IMR-90 (cell line): ENCODE results near the gene PHKG2. TPM values are rescaled to one million over a fixed set of nuclear protein-coding genes. Genes with fewer than 3 reads are reported as not detected.

Experiments used
- ATAC-seq: fragments of 200-7000 bp; cut with Tn5 transposase; 2 replicates; pipeline ENCODE4 v1.9.1; 2020; ENCODE audit warnings: low read depth, mild to moderate bottlenecking, moderate library complexity
- BruUV-seq: library from RNA; stranded (reverse); fragments of 400-500 nt; replicated peaks from 2 replicates; lab custom pipeline; 2021; lab: Mats Ljungman, UMichigan
- CTCF ChIA-PET: fragments of 300-600 bp; formaldehyde crosslinking; extraction: SDS; loops from one replicate; lab custom pipeline; 2021; ENCODE audit warnings: antibody characterized with exemption; lab: Yijun Ruan, JAX
- POLR2A ChIA-PET: fragments of 300-600 bp; sonication (Branson Sonifier 250); formaldehyde crosslinking; loops from one replicate; lab custom pipeline; 2022; ENCODE audit warnings: antibody characterized with exemption; ENCODE audit not compliant: unreplicated experiment; lab: Charles Lee
- DNase-seq: peaks from one replicate; pipeline ENCODE4 v3.0.0; 2013
- H2AFZ ChIP-seq: replicated peaks from 2 replicates; pipeline ENCODE3; 2013; ENCODE audit warnings: low read length, mild to moderate bottlenecking; ENCODE audit not compliant: poor library complexity
- H2AK5ac ChIP-seq: 2 replicates; pipeline ENCODE4 v1.6.1; 2013; ENCODE audit warnings: low read depth, low read length, inconsistent platforms
- H2AK9ac ChIP-seq: replicated peaks from 2 replicates; pipeline ENCODE3; 2013; ENCODE audit warnings: mild to moderate bottlenecking, low read depth, low read length, moderate library complexity; ENCODE audit not compliant: poor library complexity
- H2BK120ac ChIP-seq: 2 replicates; pipeline ENCODE4 v1.6.1; 2013; ENCODE audit warnings: low read depth, low read length, inconsistent platforms
- H2BK15ac ChIP-seq: 3 replicates; pipeline ENCODE4 v1.6.1; 2013; ENCODE audit warnings: low read depth, low read length, inconsistent platforms
- H2BK20ac ChIP-seq: 2 replicates; pipeline ENCODE4 v1.6.1; 2013; ENCODE audit warnings: low read depth, mild to moderate bottlenecking, inconsistent platforms, low read length, moderate library complexity
- H2BK5ac ChIP-seq: 2 replicates; pipeline ENCODE4 v1.6.1; 2013; ENCODE audit warnings: mild to moderate bottlenecking, low read depth, low read length, inconsistent platforms; ENCODE audit not compliant: poor library complexity, severe bottlenecking
- H3K14ac ChIP-seq: replicated peaks from 2 replicates; pipeline ENCODE4 v1.6.1; 2013; ENCODE audit warnings: low read depth, low read length, inconsistent platforms
- H3K18ac ChIP-seq: 2 replicates; pipeline ENCODE4 v1.6.1; 2013; ENCODE audit warnings: low read depth, low read length, control low read depth
- H3K23ac ChIP-seq: 2 replicates; pipeline ENCODE4 v1.6.1; 2013; ENCODE audit warnings: low read depth, low read length, inconsistent platforms
- H3K27ac ChIP-seq: 2 replicates; pipeline ENCODE4 v1.5.1; 2013; ENCODE audit warnings: mild to moderate bottlenecking, control low read depth, low read length; ENCODE audit not compliant: insufficient read depth
- H3K27me3 ChIP-seq: 2 replicates; pipeline ENCODE4 v1.6.1; 2013; ENCODE audit warnings: low read length; ENCODE audit not compliant: control insufficient read depth, insufficient read depth
- H3K36me3 ChIP-seq: 2 replicates; pipeline ENCODE4 v1.6.1; 2013; ENCODE audit warnings: low read length, mixed read lengths; ENCODE audit not compliant: control insufficient read depth, insufficient read depth
- H3K4ac ChIP-seq: 2 replicates; pipeline ENCODE4 v1.6.1; 2013; ENCODE audit warnings: low read depth, low read length, inconsistent platforms
- H3K4me1 ChIP-seq: 2 replicates; pipeline ENCODE4 v1.6.1; 2013; ENCODE audit warnings: low read length, mixed read lengths; ENCODE audit not compliant: control insufficient read depth, insufficient read depth
- H3K4me2 ChIP-seq: 2 replicates; pipeline ENCODE4 v1.6.1; 2013; ENCODE audit warnings: low read depth, mild to moderate bottlenecking, control low read depth, low read length, moderate library complexity
- H3K4me3 ChIP-seq: 2 replicates; pipeline ENCODE4 v1.5.1; 2013; ENCODE audit warnings: low read depth, mild to moderate bottlenecking, control low read depth, low read length, moderate library complexity; ENCODE audit not compliant: insufficient read depth
- H3K56ac ChIP-seq: 2 replicates; pipeline ENCODE4 v1.6.1; 2013; ENCODE audit warnings: low read length, inconsistent platforms; ENCODE audit not compliant: insufficient read depth; ENCODE audit errors: extremely low read depth
- H3K79me1 ChIP-seq, 2 experiments: 2 replicates each; pipeline ENCODE4 v1.6.1; 2013; ENCODE audit warnings: low read length in 2 of 2, inconsistent platforms in 1 of 2, low read depth in 1 of 2
- H3K9ac ChIP-seq: 2 replicates; pipeline ENCODE4 v1.6.1; 2013; ENCODE audit warnings: low read depth, low read length, control low read depth
- H3K9me1 ChIP-seq: 2 replicates; pipeline ENCODE4 v1.6.1; 2013; ENCODE audit warnings: low read length, inconsistent platforms; ENCODE audit not compliant: insufficient read depth
- H3K9me3 ChIP-seq: 2 replicates; pipeline ENCODE4 v1.6.1; 2013; ENCODE audit warnings: low read length; ENCODE audit not compliant: control insufficient read depth, insufficient read depth
- H4K20me1 ChIP-seq: 2 replicates; pipeline ENCODE4 v1.6.1; 2013; ENCODE audit warnings: low read length, inconsistent platforms; ENCODE audit not compliant: insufficient read depth
- H4K5ac ChIP-seq: 2 replicates; pipeline ENCODE4 v1.6.1; 2013; ENCODE audit warnings: mild to moderate bottlenecking, low read depth, low read length, control low read depth
- H4K8ac ChIP-seq, 2 experiments: 2 replicates each; pipeline ENCODE4 v1.6.1; 2013; ENCODE audit warnings: low read depth in 2 of 2, low read length in 2 of 2, control low read depth in 1 of 2, inconsistent platforms in 1 of 2
- H4K91ac ChIP-seq: 2 replicates; pipeline ENCODE4 v1.6.1; 2013; ENCODE audit warnings: low read depth, low read length, inconsistent platforms; ENCODE audit not compliant: insufficient read depth
- BHLHE40 ChIP-seq: fragments of 150-350 bp; IDR thresholded peaks from 2 replicates; pipeline ENCODE4 v1.6.1; 2016; ENCODE audit warnings: mild to moderate bottlenecking, low read depth, low read length
- CEBPB ChIP-seq: IDR thresholded peaks from 2 replicates; pipeline ENCODE4 v1.6.1; 2012; ENCODE audit warnings: low read depth, low read length, improper control_type of control experiment
- CHD1 ChIP-seq: IDR thresholded peaks from 2 replicates; pipeline ENCODE4 v1.6.1; 2012; ENCODE audit warnings: low read depth, low read length, improper control_type of control experiment
- MAFK ChIP-seq: IDR thresholded peaks from 2 replicates; pipeline ENCODE4 v1.6.1; 2012; ENCODE audit warnings: low read depth, low read length, improper control_type of control experiment
- MXI1 ChIP-seq: IDR thresholded peaks from 2 replicates; pipeline ENCODE4 v1.6.1; 2012; ENCODE audit warnings: low read depth, mild to moderate bottlenecking, low read length, moderate library complexity, borderline replicate concordance
- NFE2L2 ChIP-seq: fragments of 150-350 bp; IDR thresholded peaks from 2 replicates; pipeline ENCODE4 v1.6.1; 2016; ENCODE audit warnings: low read depth, mild to moderate bottlenecking, low read length
- POLR2A ChIP-seq: IDR thresholded peaks from 2 replicates; pipeline ENCODE4 v1.6.1; 2012; ENCODE audit warnings: mild to moderate bottlenecking, low read depth, low read length
- RAD21 ChIP-seq: IDR thresholded peaks from 2 replicates; pipeline ENCODE4 v1.6.1; 2012; ENCODE audit warnings: low read length, improper control_type of control experiment
- RCOR1 ChIP-seq: IDR thresholded peaks from 2 replicates; pipeline ENCODE4 v1.6.1; 2012; ENCODE audit warnings: mild to moderate bottlenecking, low read length, improper control_type of control experiment; ENCODE audit not compliant: insufficient replicate concordance
- RFX5 ChIP-seq: IDR thresholded peaks from 2 replicates; pipeline ENCODE4 v1.8.0; 2012; ENCODE audit warnings: low read depth, mild to moderate bottlenecking, low read length, moderate library complexity
- SMC3 ChIP-seq: fragments of 150-350 bp; IDR thresholded peaks from 2 replicates; pipeline ENCODE4 v1.6.1; 2016; ENCODE audit warnings: low read depth, mild to moderate bottlenecking, antibody characterized with exemption, low read length, moderate library complexity
- WGBS, 2 experiments: methylation state at CpG; one replicate each; pipeline versions ENCODE4 v1.1.5 to v1.1.7; 2013; ENCODE audit warnings: missing lambda C conversion rate in 2 of 2; ENCODE audit not compliant: insufficient read length in 1 of 2; ENCODE audit errors: extremely low coverage in 2 of 2; 5-methylcytosine and 5-hydroxymethylcytosine counted together
- dilution Hi-C: fragments of 300-500 bp; cut with HindIII; formaldehyde crosslinking; loops from one replicate; pipeline ENCODE4 v1.14.3; 2018; ENCODE audit warnings: low sequenced_read_pairs; ENCODE audit not compliant: unreplicated experiment
- in situ Hi-C: fragments of 300-500 bp; cut with MboI; formaldehyde crosslinking; loops from 3 replicates; pipeline ENCODE4 v1.14.3; 2019; ENCODE audit warnings: low sequenced_read_pairs, inconsistent platforms, mixed read lengths
- intact Hi-C: fragments of 100-400 bp; cut with micrococcal nuclease; formaldehyde crosslinking; loops from 2 replicates; pipeline ENCODE4 v1.10.0; 2022
- polyA plus RNA-seq, 3 experiments: library from polyadenylated mRNA; depleted of rRNA; stranded (reverse); fragments of >200 nt; gene quantifications; 2 replicates each; pipeline ENCODE4 v1.2.3, GENCODE V29; 2012; ENCODE audit warnings: low replicate concordance in 1 of 3
- total RNA-seq: library from RNA; depleted of rRNA; stranded (reverse); fragments of >200 nt; gene quantifications from 2 replicates; pipeline ENCODE4 v1.2.3, GENCODE V29; 2012
- TF ChIP-seq, protein P1 (sequence below): fragments of 150-350 bp; IDR thresholded peaks from 2 replicates; pipeline ENCODE4 v1.6.1; 2016; ENCODE audit warnings: low read depth, mild to moderate bottlenecking, low read length, moderate library complexity, borderline replicate concordance
- TF ChIP-seq, protein P2 (sequence below): fragments of 150-350 bp; IDR thresholded peaks from 2 replicates; pipeline ENCODE4 v1.6.1; 2017; ENCODE audit warnings: mild to moderate bottlenecking, antibody characterized with exemption, low read length, low read depth

The PHKG2 gene
- total and polyA plus RNA-seq, 2 of the 4 experiments (the other 2 are of a cell fraction): 26.0 to 38.9 TPM

DNA sequence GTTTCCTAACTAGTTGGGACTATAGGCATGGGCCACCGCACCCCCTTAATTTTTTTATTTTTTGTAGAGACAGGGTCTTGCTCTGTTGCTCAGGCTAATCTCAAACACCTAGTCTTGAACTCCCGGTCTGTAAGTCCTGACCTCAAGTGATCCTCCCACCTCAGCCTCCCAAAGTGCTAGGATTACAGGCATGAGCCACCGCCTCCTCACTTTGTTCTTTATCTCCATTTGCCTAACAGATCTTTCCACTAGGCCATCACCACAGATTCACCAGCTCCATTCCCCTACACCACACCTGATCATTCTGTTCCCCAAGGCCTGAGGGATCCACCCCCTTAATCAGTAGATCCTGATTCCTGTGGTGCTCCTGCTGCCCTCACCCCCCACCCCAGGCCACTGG lies 46.4 kb downstream of the PHKG2 start:
- dilution Hi-C loops (no loop called here), intact Hi-C loops (no loop called here), in situ Hi-C loops (no loop called here)
- no peak overlapping the region for H3K9ac ChIP-seq
- H3K36me3 ChIP-seq: no peaks in the 10 kb centered on the region
- H3K23ac ChIP-seq: no peak overlapping the region
- no peak overlapping the region for H4K8ac ChIP-seq
- no peak overlapping the region for H3K27ac ChIP-seq
- no peak overlapping the region for H2BK5ac ChIP-seq
- no peaks in the 10 kb centered on the region for H4K20me1 ChIP-seq
- H4K5ac ChIP-seq: no peak overlapping the region
- WGBS, 2 experiments: 54% methylated on average over 2 of the region's 3 CpGs; no CpG with 5 or more reads in 1 of the 2 experiments
- peak overlapping the region; percentile 51 for H2AFZ ChIP-seq
- no peaks in the 10 kb centered on the region for H3K9me3 ChIP-seq
- ATAC-seq (no peak), DNase-seq (no peak)
- no peak overlapping the region for H2BK20ac ChIP-seq
- H3K4me3 ChIP-seq: no peak overlapping the region
- ChIA-PET POLR2A (no interaction called here), CTCF (interaction anchor here (1.7 kb wide), 1 partner anchor 11 kb away, joined by 5 read pairs; no protein-coding TSS in a partner anchor)
- H2BK120ac ChIP-seq: no peak overlapping the region
- no peak overlapping the region for H2AK5ac ChIP-seq
- H3K27me3 ChIP-seq: peaks cover 8% of the 10 kb centered on the region; the same call in 1 of the 2 replicates
- TF ChIP-seq CHD1 (no peak), RCOR1 (no peak), NFE2L2 (no peak), RFX5 (no peak), MAFK (no peak), SMC3 (no peak), BHLHE40 (no peak), MXI1 (no peak), POLR2A (no peak), CEBPB (no peak), RAD21 (no peak)
- TF ChIP-seq, protein P1, sequence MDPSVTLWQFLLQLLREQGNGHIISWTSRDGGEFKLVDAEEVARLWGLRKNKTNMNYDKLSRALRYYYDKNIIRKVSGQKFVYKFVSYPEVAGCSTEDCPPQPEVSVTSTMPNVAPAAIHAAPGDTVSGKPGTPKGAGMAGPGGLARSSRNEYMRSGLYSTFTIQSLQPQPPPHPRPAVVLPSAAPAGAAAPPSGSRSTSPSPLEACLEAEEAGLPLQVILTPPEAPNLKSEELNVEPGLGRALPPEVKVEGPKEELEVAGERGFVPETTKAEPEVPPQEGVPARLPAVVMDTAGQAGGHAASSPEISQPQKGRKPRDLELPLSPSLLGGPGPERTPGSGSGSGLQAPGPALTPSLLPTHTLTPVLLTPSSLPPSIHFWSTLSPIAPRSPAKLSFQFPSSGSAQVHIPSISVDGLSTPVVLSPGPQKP: no peak
- TF ChIP-seq, protein P2, sequence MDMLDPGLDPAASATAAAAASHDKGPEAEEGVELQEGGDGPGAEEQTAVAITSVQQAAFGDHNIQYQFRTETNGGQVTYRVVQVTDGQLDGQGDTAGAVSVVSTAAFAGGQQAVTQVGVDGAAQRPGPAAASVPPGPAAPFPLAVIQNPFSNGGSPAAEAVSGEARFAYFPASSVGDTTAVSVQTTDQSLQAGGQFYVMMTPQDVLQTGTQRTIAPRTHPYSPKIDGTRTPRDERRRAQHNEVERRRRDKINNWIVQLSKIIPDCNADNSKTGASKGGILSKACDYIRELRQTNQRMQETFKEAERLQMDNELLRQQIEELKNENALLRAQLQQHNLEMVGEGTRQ: no peak
- no peaks in the 10 kb centered on the region for H3K9me1 ChIP-seq
- no peak overlapping the region for H3K14ac ChIP-seq
- no peaks in the 10 kb centered on the region for H3K79me1 ChIP-seq
- H3K4me1 ChIP-seq: no peaks in the 10 kb centered on the region
- H3K56ac ChIP-seq: no peak overlapping the region
- no peak overlapping the region for H3K4ac ChIP-seq
- no peak overlapping the region for H3K4me2 ChIP-seq
- H2BK15ac ChIP-seq: no peak overlapping the region
- no peak overlapping the region for H4K91ac ChIP-seq
- H3K18ac ChIP-seq: no peak overlapping the region
- BruUV-seq: no TSS peak
- no peak overlapping the region for H2AK9ac ChIP-seq
